Endodermal cell (in vitro differentiated cells): ENCODE results near the gene DCC. TPM values are rescaled to one million over a fixed set of nuclear protein-coding genes. Genes with fewer than 3 reads are reported as not detected.

Experiments
- DNase-seq: peaks from one replicate; pipeline ENCODE4 v3.0.0-alpha.2; 2017
- H3K27ac ChIP-seq: 2 replicates; pipeline ENCODE4 v1.5.1; 2013; ENCODE audit warnings: mild to moderate bottlenecking, low read depth, low read length, moderate library complexity
- H3K27me3 ChIP-seq: 2 replicates; pipeline ENCODE4 v1.6.1; 2013; ENCODE audit warnings: mild to moderate bottlenecking, low read length, moderate library complexity; ENCODE audit not compliant: insufficient read depth, control insufficient read depth, poor library complexity, severe bottlenecking
- H3K36me3 ChIP-seq: 2 replicates; pipeline ENCODE4 v1.7.0; 2013; ENCODE audit warnings: mild to moderate bottlenecking, low read length, moderate library complexity; ENCODE audit not compliant: control insufficient read depth, insufficient read depth
- H3K4me1 ChIP-seq: one replicate; pipeline ENCODE4 v1.7.0; 2013; ENCODE audit warnings: low read length; ENCODE audit not compliant: control insufficient read depth, insufficient read depth
- H3K4me3 ChIP-seq: 2 replicates; pipeline ENCODE4 v1.5.1; 2013; ENCODE audit warnings: mild to moderate bottlenecking, low read length, moderate library complexity
- H3K9ac ChIP-seq: 2 replicates; pipeline ENCODE4 v1.6.1; 2013; ENCODE audit warnings: mild to moderate bottlenecking, low read length, moderate library complexity; ENCODE audit not compliant: poor library complexity, severe bottlenecking; ENCODE audit errors: extremely low read depth
- H3K9me3 ChIP-seq: 2 replicates; pipeline ENCODE4 v1.6.1; 2013; ENCODE audit warnings: mild to moderate bottlenecking, low read length, moderate library complexity; ENCODE audit not compliant: control insufficient read depth
- H3K27ac Mint-ChIP-seq: 2 replicates; pipeline ENCODE4 v1.8.0; 2020; ENCODE audit warnings: mixed read lengths
- H3K27me3 Mint-ChIP-seq: 2 replicates; pipeline ENCODE4 v1.8.0; 2021; ENCODE audit warnings: mild to moderate bottlenecking, mixed read lengths; ENCODE audit not compliant: insufficient read depth
- H3K36me3 Mint-ChIP-seq: 2 replicates; pipeline ENCODE4 v1.8.0; 2020; ENCODE audit warnings: low read depth, mixed read lengths
- H3K4me1 Mint-ChIP-seq: 2 replicates; pipeline ENCODE4 v1.8.0; 2020; ENCODE audit warnings: mixed read lengths
- H3K4me3 Mint-ChIP-seq: 2 replicates; pipeline ENCODE4 v1.8.0; 2020; ENCODE audit warnings: mild to moderate bottlenecking, moderate library complexity, mixed read lengths
- H3K9me3 Mint-ChIP-seq: 2 replicates; pipeline ENCODE4 v1.8.0; 2020; ENCODE audit warnings: mild to moderate bottlenecking, mixed read lengths
- WGBS, 2 experiments: methylation state at CpG; one replicate each; pipeline versions ENCODE4 v1.1.5 to v1.1.7; 2013; ENCODE audit warnings: missing lambda C conversion rate in 2 of 2, mixed read lengths in 1 of 2; ENCODE audit not compliant: insufficient coverage in 1 of 2, insufficient read length in 1 of 2; 5-methylcytosine and 5-hydroxymethylcytosine counted together
- total RNA-seq, 2 donors: library from RNA; stranded (reverse); fragmentation: NEBNext Ultra II Directional in 1 of 2; extraction: Animal tissue kit (Norgen Biotek cat#: 25700) in 1 of 2; gene quantifications; 2 replicates in 1 of 2; 3 replicates in 1 of 2; pipeline ENCODE4 v1.2.1, GENCODE V29; 2021
- TF ChIP-seq, protein P1 (sequence below): fragments of 200-600 bp; sonication (generic); conservative IDR thresholded peaks from 2 replicates; pipeline ENCODE4 v1.5.0; 2021; ENCODE audit warnings: antibody characterized with exemption, mild to moderate bottlenecking

DCC gene
- total RNA-seq, 2 donors from 2014 or later, result 0.77 to 0.97 TPM

DNA sequence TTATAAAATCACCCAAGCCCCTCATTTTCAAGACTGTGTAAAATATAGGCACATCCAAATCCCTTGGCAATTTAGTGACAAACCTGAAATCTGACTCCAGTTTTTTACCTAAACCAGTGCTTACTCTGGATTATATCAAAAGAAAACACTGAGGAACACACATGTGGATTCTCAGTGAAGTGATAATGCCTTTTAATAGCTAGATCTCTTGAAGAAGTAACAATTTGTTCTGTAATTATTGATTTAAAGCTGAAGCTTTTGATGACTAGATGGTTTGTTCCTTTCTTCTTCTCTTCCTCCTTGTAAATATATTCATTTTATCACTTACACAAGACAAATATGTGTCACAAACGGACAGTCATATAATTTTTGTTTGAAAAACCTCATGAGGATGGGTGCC, 894.6 kb downstream of the DCC start:
- Mint-ChIP-seq H3K27ac (no peak overlapping the region), H3K9me3 (no peaks in the 10 kb centered on the region), H3K4me3 (no peak overlapping the region), H3K27me3 (no peaks in the 10 kb centered on the region), H3K36me3 (no peaks in the 10 kb centered on the region), H3K4me1 (no peaks in the 10 kb centered on the region)
- TF ChIP-seq, protein P1, sequence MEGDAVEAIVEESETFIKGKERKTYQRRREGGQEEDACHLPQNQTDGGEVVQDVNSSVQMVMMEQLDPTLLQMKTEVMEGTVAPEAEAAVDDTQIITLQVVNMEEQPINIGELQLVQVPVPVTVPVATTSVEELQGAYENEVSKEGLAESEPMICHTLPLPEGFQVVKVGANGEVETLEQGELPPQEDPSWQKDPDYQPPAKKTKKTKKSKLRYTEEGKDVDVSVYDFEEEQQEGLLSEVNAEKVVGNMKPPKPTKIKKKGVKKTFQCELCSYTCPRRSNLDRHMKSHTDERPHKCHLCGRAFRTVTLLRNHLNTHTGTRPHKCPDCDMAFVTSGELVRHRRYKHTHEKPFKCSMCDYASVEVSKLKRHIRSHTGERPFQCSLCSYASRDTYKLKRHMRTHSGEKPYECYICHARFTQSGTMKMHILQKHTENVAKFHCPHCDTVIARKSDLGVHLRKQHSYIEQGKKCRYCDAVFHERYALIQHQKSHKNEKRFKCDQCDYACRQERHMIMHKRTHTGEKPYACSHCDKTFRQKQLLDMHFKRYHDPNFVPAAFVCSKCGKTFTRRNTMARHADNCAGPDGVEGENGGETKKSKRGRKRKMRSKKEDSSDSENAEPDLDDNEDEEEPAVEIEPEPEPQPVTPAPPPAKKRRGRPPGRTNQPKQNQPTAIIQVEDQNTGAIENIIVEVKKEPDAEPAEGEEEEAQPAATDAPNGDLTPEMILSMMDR, result no peak
- Histone ChIP-seq H3K9me3 (no peaks in the 10 kb centered on the region), H3K9ac (no peak overlapping the region), H3K36me3 (no peaks in the 10 kb centered on the region), H3K4me3 (no peak overlapping the region), H3K4me1 (no peaks in the 10 kb centered on the region), H3K27me3 (no peaks in the 10 kb centered on the region), H3K27ac (no peak overlapping the region)
- DNase-seq, result no peak
- 88% methylated on average over 1 of the region's 1 CpG; no CpG with 5 or more reads in 1 of the 2 experiments for WGBS, 2 experiments

DNA sequence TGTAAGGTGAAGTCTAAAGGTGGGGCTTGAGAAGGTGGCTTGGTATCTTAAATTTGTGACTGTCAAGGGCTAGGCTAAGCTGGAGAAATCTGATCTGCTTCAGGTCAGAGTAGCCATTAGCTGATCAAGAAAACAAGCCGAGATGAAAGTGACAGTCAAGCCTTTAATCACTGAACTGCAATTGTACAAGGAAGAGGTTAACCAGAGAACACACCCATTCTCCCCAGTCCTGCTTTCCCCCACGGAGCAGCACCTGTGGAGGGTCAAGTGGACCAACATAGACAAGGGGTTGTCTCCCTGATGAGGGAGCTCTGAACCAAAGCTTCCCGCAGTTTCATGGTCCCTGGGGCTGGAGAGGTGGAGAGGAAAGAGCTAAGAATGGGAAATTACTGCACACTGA, 901.2 kb downstream of the DCC start:
- peaks cover 2% of the 10 kb centered on the region for H3K9me3 Mint-ChIP-seq
- H3K27ac Mint-ChIP-seq, result no peak overlapping the region
- H3K9ac ChIP-seq, result no peak overlapping the region
- no peaks in the 10 kb centered on the region for H3K36me3 ChIP-seq
- WGBS, 2 experiments, result 92 to 100% methylated on average over 1 to 3 of the region's 3 CpGs
- H3K27me3 ChIP-seq, result no peaks in the 10 kb centered on the region
- no peak for DNase-seq
- H3K4me1 Mint-ChIP-seq, result no peaks in the 10 kb centered on the region
- no peak overlapping the region for H3K27ac ChIP-seq
- H3K36me3 Mint-ChIP-seq, result no peaks in the 10 kb centered on the region
- no peaks in the 10 kb centered on the region for H3K4me1 ChIP-seq
- no peaks in the 10 kb centered on the region for H3K9me3 ChIP-seq
- TF ChIP-seq, protein P1, result no peak
- no peaks in the 10 kb centered on the region for H3K27me3 Mint-ChIP-seq
- H3K4me3 Mint-ChIP-seq, result no peak overlapping the region
- H3K4me3 ChIP-seq, result no peak overlapping the region

DNA sequence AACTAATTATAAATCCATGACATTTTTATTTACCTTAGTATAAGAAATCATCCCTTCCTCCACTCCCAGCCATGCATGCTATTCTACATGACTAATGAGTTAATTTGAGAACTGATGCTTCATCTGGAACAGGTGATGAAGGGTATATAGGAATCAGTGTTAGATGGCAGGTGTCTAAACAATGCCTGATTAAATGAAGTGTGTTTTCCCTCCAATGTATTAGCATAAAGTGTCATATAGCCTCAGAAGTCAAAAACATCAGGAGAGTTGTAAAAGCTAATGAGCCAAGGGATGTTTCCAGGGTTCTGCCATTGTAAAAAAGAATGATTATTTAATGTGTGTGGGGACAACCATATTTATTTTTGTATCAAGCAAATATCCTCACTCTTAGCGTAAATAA, 913.8 kb downstream of the DCC start:
- DNase-seq, result no peak
- Mint-ChIP-seq H3K9me3 (no peaks in the 10 kb centered on the region), H3K36me3 (no peaks in the 10 kb centered on the region), H3K27me3 (no peaks in the 10 kb centered on the region), H3K27ac (no peak overlapping the region), H3K4me1 (no peaks in the 10 kb centered on the region), H3K4me3 (no peak overlapping the region)
- no peaks in the 10 kb centered on the region for H3K9me3 ChIP-seq
- no peak overlapping the region for H3K4me3 ChIP-seq
- TF ChIP-seq, protein P1, result no peak
- no peaks in the 10 kb centered on the region for H3K4me1 ChIP-seq
- no peaks in the 10 kb centered on the region for H3K27me3 ChIP-seq
- WGBS, 2 experiments, result 60 to 87% methylated on average over 1 of the region's 1 CpG
- no peaks in the 10 kb centered on the region for H3K36me3 ChIP-seq
- no peak overlapping the region for H3K27ac ChIP-seq
- no peak overlapping the region for H3K9ac ChIP-seq
